ENCODE data around the gene CNOT6. TPM values are rescaled to one million over a fixed set of nuclear protein-coding genes. Genes with fewer than 3 reads are reported as not detected.

The CNOT6 gene
- total RNA-seq, 1 donor from 2014 or later: 21.7 TPM

DNA sequence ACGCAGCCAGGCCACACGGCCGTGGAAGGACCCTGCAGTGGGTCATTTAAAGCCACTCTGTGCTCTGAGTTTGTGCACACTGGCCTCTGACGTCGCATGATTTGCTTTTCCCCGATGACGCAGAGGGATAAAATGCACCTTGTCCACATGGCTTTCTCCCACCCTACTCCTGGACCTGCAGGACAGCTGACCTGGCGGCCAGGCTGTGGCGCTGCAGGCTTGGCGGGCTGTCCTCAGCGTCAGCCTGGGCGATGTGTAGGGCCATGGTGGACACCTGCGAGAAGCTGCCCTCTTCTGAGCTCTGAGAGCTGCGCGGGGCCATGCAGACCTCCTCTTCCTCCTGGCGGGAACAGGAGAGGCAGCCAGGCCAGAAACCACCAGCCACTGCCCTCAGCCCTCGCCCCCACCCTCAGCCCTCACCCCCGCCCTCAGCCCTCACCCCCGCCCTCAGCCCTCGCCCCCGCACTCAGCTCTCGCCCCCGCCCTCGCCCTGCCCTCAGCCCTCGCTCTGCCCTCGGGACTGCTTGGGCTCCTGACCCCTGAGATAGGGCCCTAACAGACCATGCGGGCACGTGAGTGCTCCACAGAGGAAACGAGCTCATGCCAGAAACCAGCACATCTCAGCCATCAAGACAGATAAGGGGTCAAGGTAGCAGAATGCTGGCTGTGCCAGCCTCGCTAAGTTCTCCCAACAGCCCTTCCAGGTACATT, 117.1 kb downstream of the CNOT6 start:
- intact Hi-C loops (cut with DNase I): no loop called here
- H3K4me3 ChIP-seq: no peak overlapping the region
- no peaks in the 10 kb centered on the region for H3K36me3 ChIP-seq
- TF ChIP-seq, protein P1, sequence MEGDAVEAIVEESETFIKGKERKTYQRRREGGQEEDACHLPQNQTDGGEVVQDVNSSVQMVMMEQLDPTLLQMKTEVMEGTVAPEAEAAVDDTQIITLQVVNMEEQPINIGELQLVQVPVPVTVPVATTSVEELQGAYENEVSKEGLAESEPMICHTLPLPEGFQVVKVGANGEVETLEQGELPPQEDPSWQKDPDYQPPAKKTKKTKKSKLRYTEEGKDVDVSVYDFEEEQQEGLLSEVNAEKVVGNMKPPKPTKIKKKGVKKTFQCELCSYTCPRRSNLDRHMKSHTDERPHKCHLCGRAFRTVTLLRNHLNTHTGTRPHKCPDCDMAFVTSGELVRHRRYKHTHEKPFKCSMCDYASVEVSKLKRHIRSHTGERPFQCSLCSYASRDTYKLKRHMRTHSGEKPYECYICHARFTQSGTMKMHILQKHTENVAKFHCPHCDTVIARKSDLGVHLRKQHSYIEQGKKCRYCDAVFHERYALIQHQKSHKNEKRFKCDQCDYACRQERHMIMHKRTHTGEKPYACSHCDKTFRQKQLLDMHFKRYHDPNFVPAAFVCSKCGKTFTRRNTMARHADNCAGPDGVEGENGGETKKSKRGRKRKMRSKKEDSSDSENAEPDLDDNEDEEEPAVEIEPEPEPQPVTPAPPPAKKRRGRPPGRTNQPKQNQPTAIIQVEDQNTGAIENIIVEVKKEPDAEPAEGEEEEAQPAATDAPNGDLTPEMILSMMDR (IDR thresholded peaks at IDR 0.05): no peak
- H3K27me3 ChIP-seq: no peaks in the 10 kb centered on the region
- H3K9me3 ChIP-seq: no peaks in the 10 kb centered on the region
- DNase-seq: no peak
- ATAC-seq: no peak
- H3K4me1 ChIP-seq: no peaks in the 10 kb centered on the region
- H3K27ac ChIP-seq: no peak overlapping the region

DNA sequence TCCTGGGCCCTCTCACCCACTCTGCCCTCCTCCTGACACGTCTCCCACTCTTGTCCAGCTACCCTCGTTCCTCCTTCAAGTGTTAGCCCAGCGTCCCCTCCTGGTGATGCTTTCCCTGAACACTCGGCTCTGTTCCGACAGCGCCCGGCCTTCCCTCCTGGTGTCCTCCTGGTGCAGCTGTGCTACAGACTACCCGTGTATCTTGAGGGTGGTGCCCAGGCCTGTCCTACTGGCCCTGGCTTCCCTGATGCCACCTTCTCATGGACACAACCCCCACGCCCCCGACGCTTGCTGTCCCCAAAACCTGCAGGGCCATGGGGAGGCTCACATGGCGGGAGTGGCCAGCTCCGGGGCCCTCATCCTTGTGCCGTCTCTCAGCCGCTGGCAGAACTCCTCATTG, 118.5 kb downstream of the CNOT6 start:
- DNase-seq: no peak
- Histone ChIP-seq H3K4me3 (no peak overlapping the region), H3K9me3 (no peaks in the 10 kb centered on the region), H3K4me1 (no peaks in the 10 kb centered on the region), H3K27ac (no peak overlapping the region), H3K27me3 (no peaks in the 10 kb centered on the region), H3K36me3 (no peaks in the 10 kb centered on the region)
- TF ChIP-seq, protein P1 (IDR thresholded peaks at IDR 0.05): no peak
- no peak for ATAC-seq
- intact Hi-C loops (cut with DNase I): no loop called here

DNA sequence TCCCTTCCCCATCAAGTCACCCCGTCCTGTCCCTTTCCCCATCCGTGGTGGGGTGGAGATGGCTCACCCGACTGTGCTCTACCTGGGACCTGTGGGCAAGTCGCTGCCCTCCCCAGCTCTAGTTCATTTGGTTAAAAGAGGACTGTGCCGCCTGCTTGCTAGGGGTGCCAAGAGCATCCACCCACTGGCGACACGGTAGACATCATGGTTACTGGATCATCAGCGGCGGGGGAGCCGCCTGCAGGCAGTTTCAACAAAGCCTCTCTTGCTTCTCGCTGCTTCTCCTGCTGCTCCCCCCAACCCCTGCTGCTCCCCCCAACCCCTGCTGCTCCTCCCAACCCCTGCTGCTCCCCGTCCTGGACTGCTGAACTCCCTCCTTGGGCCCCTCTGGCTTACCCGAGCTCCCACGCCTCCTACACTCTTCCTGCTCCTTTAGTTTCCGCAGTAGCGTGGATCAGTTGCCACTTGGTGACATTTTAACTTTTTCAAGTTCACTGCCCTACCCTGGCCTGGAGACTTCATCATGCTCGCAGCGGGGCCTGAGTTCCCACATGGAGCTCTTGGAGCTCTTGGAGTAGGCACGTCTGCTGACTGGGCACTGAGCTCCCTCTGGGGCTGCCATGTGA, 119.1 kb downstream of the CNOT6 start:
- Histone ChIP-seq H3K36me3 (no peaks in the 10 kb centered on the region), H3K9me3 (no peaks in the 10 kb centered on the region), H3K4me1 (no peaks in the 10 kb centered on the region), H3K27ac (no peak overlapping the region), H3K4me3 (no peak overlapping the region), H3K27me3 (no peaks in the 10 kb centered on the region)
- intact Hi-C loops (cut with DNase I): no loop called here
- TF ChIP-seq, protein P1 (IDR thresholded peaks at IDR 0.05): no peak
- no peak for ATAC-seq
- DNase-seq: no peak

DNA sequence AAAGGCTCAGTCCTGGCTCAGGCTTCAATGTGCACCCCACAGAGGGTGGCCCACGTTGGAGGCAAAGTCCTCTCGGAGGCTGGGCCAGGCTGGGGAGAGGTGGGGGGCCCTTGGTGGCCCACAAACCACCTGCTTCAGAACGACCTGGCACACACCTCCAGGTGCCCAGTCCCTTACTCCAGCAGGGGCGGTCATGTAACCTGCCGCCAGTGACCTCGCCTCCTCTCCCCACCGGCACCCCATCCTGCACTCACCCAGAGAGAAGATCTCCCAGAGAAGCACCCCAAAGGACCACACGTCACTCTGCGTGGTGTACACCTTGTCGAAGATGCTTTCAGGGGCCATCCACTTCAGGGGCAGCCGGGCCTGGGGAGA, 119.6 kb downstream of the CNOT6 start:
- intact Hi-C loops (cut with DNase I): no loop called here

DNA sequence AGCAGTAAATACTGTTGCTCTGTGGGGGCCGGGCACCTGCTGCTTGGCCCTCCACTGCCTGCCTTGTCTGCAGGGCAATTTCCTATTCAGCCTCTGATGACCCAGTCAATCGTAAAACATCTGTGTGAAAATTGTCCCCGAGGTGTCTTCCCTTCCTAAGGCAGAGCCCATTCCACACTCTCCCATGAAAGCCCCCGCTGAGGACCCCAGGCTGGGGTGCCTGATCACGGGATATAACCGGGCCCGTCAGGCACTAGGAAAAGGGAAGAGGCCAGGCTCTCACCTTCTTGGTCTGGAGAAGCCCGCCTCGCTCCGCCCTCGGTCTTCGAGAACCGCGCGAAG, 124.3 kb downstream of the CNOT6 start:
- intact Hi-C loops (cut with DNase I): no loop called here
- ATAC-seq: no peak
- no peak for DNase-seq
- H3K27ac ChIP-seq: no peak overlapping the region
- no peaks in the 10 kb centered on the region for H3K36me3 ChIP-seq
- TF ChIP-seq, protein P1 (IDR thresholded peaks at IDR 0.05): no peak
- H3K27me3 ChIP-seq: peaks cover 7% of the 10 kb centered on the region
- peak overlapping the region; percentile 30 for H3K4me3 ChIP-seq
- no peaks in the 10 kb centered on the region for H3K9me3 ChIP-seq
- no peaks in the 10 kb centered on the region for H3K4me1 ChIP-seq

More for the DNA sequence above, 119.6 kb downstream of the CNOT6 start:
- H3K9me3 ChIP-seq: no peaks in the 10 kb centered on the region
- no peak overlapping the region for H3K27ac ChIP-seq
- no peaks in the 10 kb centered on the region for H3K27me3 ChIP-seq
- DNase-seq: no peak
- no peaks in the 10 kb centered on the region for H3K36me3 ChIP-seq
- ATAC-seq: no peak
- H3K4me3 ChIP-seq: no peak overlapping the region
- TF ChIP-seq, protein P1 (IDR thresholded peaks at IDR 0.05): no peak
- H3K4me1 ChIP-seq: no peaks in the 10 kb centered on the region

Data from upper lobe of right lung (tissue), 1 donor.